NCI-H446 (cell line): Measurements from ENCODE around the gene CHD1L.
A peak's percentile ranks its signal among the peaks of the same experiment; 100 is the strongest.
"Not testable (repeated sequence)": the region's sequence is repeated elsewhere in the genome, so short reads cannot be mapped to it uniquely, and the experiment has no call there.

ENCODE experiments used
- DNase-seq, 2 experiments: peaks; one replicate each; lab custom pipeline; 2025; lab: John Stamatoyannopoulos, UW

The CHD1L gene

DNA sequence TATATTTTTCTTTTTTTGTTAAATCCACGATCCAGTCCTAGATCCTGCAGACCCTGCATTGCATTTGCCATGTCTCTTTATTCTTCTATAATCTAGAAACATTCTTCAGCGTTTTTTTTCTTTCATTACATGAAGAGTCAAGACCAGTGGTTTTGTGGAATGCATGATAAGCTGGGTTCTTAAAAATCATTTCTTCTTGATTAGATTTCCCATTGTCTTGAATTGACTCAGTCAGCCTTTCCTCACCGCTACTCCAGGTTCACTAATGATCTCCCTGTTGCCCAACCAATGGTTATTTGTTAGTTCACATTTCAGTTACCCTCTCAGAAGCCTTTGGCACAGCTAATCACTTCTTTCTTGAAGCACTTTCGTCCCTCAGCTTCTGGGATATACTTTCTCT lies 25.2 kb downstream of the CHD1L start:
- DNase-seq: no peak

DNA sequence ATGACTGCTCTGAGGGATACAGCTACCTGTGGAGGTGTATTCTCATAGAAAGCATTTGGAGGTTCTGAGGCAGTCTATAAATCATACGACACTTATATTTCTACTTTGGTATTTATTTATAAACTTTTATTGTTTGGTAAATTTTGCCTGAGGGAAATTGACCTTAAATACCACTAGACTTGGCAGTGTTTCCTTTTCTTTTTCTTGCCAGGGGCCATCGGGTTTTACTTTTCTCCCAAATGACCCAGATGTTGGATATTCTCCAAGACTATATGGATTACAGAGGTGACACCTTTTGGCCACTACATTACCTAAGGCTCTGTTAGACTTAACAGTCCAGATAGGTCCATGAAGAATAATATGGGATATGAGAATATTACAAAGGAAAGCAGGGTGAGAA lies 28.2 kb downstream of the CHD1L start:
- DNase-seq: no peak

DNA sequence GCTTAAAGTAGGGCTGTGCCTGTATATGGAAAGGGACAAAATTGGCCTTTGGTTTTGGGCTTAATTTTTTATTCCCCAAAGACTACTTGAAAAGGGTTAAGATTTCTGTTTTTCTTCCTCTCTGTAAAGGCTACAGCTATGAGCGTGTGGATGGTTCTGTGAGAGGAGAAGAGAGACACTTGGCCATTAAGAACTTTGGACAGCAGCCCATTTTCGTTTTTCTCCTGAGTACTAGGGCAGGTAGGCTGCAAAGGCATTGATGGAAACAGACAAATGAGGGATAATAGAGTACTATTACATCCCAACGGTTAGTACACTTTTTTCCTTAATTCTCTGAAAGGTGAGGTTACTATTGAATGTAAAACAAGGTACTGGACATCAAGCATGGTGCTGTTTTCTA lies 29.6 kb downstream of the CHD1L start:
- DNase-seq: no peak

GRCh38 chr1:147273409-147274336 lies 31.2 kb downstream of the CHD1L start:
- DNase-seq: peak; percentile 53 to 81

DNA sequence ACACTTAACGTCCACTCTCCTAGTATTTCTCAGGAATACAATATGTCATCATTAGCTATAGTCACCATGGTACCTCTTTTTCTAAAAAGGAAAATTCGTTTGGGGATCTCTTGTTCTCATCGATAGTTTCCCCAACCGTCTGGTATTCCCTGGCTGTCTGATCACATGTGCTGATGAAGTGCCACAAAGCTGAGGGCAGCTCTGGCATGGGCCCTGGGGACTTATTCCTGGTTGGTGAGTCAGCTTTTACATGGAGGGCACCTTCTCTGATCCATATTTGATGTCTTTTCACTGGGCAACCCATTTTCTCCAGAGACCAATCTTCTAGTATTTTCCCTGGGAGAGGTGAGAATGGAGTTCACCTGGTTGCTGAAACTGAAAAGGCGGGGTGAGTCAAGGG lies 39.5 kb downstream of the CHD1L start:
- DNase-seq: no peak

- DNase-seq: no peak
These were observed 40.5 kb downstream of the CHD1L start for GRCh38 chr1:147283011-147283410.

GRCh38 chr1:147287133-147287865 lies 44.8 kb downstream of the CHD1L start:
- no peak for DNase-seq

- no peak for DNase-seq
These were observed 49.5 kb downstream of the CHD1L start for GRCh38 chr1:147292012-147292411.

DNA sequence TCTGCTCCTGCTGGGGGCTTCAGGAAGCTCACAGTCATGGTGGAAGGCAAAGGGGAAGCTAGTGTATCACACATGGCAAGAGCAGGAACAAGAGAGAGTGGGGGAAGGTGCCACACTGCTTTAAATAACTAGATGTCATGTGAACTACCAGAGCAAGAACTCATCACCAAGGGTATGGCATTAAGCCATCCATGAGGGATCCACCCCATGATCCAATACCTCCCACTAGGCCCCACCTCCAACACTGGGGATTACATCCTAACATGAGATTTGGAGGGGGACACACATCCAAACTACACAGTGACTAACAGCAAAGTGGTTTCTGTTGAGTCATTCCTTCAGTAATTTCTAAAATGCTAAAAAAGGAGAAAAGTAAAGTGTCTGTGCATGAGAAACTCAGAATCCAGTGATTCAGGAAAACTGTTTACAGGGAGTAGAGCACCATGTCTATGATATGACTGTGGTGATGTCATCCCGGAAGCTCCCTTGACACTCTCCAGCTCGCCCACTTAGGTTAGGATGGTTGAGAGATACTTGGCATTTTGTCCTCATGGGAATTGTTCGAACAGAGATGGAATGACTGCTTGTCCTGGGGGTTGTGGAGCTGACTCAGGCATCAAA lies 50.3 kb downstream of the CHD1L start:
- no peak for DNase-seq

DNA sequence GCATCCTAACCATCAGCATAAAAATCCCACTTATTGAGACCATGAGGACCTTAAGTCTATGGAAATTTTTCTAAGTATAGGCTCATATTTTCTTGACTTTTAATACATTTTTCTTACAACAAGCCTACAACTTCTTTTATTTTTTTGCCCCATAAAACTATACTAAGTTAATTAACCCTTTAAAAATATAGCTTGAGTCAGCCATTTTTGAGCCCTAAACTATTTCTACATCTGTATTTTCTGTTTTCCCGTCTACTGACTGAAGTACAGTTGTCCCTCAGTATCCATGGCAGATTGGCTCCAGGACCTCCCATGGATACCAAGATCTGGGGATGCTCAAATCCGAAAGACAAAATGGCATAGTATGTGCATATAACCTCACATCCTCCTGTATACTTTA lies 55.0 kb downstream of the CHD1L start:
- DNase-seq: no peak

- DNase-seq: not testable (repeated sequence)
These were observed 63.3 kb downstream of the CHD1L start for GRCh38 chr1:147305803-147306202.

DNA sequence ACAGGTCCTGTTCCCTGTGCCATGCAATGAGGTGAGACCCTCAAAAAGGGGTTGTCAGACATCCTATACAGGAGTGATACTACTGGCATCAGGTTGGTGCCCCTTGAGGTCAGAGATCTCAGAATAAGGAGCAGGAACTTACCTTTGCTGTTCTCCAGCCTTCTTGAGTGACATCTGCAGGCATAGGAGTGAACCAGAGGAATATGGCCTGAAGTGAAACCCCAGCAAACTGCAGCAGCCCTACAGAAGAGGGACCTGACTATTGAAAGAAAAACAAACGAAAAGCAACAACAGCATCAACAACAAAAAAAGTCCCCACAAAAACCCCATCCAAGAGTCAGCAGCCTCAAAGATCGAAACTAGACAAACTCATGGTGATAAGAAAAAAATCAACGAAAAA lies 74.5 kb downstream of the CHD1L start:
- DNase-seq: no peak

- not testable (repeated sequence) for DNase-seq
These were observed 84.6 kb downstream of the CHD1L start for GRCh38 chr1:147326933-147327687.

DNA sequence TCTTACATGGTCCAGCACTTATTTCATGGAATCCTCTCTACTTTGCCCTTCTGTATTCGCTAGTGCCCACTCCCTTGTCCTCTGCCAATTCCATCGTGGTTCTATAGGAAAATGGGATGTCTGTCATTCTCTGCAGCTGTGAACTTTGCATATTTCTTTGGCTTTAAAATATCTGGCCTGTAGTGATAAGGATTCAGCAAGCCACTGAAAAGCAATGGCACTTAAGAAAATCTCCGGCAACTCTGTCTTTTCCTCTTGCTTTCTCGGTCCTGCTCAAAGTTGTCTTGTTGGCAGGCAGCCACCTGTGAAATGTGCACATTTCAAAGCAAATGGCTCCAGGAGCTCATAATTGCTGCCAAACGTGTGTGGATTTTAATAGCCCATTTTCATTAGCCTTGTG lies 91.8 kb downstream of the CHD1L start:
- DNase-seq: no peak

DNA sequence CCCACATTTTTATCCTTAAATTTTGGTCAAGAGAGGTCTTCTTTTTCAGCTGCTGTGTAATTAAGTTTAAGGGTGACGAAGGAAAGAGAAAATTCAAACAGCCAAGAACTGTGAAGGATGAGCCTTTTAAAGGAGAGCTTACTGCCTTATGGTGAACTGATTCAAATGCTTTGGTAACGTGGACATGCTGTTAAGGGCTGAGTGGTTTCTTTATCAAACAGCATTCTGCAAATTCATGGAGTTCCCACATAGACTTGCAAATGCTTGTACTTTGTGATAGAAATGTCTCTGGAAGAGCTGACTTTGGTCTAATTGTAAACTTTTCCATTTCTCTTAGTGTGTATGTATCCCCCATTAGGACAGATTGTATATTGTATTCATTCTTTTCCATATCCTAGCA lies 93.8 kb downstream of the CHD1L start:
- no peak for DNase-seq

DNA sequence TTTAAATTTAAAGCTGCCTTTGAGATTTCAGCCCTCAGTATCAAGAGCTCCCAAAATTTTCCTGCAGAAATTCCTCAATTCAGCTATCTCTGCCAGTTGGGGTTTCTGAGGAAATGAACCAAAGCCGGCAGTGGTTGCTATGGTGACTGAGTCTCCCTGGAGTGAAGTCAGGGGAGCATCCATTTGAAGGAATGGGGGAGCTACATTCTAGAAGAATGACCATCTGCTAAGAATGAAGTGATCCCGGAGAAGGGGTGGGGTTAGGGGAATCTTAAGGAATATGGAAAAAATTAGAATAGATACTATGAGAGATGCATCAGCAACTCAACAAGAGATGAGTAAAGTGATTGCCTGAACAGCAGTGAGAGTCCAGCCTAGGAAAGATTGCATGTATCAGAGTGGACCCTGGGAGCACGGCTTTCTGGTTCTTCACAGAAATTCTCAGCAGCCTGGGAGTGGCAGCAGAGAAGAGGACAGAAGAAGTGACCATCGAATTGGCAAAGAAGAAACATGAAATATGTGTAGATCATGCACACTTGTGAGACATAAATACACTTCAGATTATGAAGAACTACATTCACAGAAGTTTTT lies 94.7 kb downstream of the CHD1L start:
- DNase-seq: no peak

DNA sequence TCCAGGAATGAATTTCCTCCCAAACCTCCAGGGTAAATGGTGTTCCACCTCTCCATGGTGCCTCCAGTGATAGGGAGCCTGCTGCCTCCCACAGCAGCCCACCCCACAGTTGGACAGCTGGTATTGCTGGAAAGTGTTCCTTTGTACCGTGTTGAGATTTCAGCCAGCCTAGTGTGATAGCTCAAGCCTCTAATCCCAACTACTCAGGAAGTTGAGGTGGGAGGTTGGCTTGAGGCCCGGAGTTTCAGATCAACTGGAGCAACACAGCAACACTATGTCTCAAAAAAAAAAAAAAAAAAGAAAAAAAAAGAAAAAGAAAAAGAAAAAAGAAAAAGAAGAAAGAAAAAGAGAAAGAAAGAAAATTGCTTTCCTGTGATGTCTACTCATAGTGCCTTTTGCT lies 96.1 kb downstream of the CHD1L start:
- no peak for DNase-seq

GRCh38 chr1:147341246-147341645 lies 98.8 kb downstream of the CHD1L start:
- no peak for DNase-seq
